Effector CD4-positive, alpha-beta T cell (primary cell): Measurements from ENCODE around the gene RSBN1.
A peak's percentile ranks its signal among the peaks of the same experiment; 100 is the strongest.
"Not testable (repeated sequence)": the region's sequence is repeated elsewhere in the genome, so short reads cannot be mapped to it uniquely, and the experiment has no call there.

ENCODE experiments used
- DNase-seq: peaks from one replicate; pipeline ENCODE4 v3.0.0-alpha.2; 2020
- total RNA-seq: gene quantifications from one replicate; lab custom pipeline; 2026; lab: John Stamatoyannopoulos, UW

Gene RSBN1
- 167 reads per million, percentile 90 among the genes with 10 or more reads in this experiment for total RNA-seq

DNA sequence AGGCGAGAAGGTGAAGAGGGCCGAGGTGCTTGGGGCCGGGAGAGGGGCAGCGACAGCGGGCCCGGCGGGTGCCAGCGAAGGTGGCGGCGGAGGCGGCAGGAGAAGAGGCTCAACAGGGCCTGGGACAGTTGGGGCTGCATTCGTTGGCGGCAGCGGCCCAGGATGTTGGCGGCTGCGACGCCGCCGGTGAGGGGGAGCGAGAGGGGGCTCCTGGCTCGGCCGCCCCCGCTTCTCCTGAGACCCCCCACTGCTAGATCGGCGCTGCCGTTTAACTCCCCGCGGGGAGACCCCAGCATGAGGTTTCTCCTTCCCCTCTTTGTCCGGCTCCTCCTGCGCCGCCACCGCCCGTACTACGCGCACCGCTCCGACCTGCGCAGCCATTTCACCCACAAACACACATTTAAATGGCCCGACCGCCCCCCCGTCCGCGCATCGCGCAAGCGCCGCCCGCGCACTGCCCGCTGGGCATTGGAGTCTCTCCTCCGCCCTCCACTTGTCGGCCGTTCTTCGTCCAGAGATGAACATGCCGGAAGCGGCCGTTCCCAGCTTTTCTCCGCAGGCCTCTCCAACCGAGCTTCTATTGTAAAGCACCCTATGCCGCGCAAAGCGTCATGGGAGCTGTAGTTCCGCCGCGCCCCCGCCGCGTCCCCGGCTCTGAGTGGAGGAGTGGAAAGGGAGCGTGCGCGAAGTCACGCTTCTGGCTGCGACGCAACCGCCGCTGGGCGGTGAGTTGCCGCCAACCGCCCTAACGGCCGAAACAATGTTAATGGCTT, at the start of gene RSBN1:
RSBN1 (minus strand) TSS at position 589 of the 773 bp plus-strand sequence; CDS start at position 525, 64 bp downstream.
- DNase-seq = peak; percentile 98

DNA sequence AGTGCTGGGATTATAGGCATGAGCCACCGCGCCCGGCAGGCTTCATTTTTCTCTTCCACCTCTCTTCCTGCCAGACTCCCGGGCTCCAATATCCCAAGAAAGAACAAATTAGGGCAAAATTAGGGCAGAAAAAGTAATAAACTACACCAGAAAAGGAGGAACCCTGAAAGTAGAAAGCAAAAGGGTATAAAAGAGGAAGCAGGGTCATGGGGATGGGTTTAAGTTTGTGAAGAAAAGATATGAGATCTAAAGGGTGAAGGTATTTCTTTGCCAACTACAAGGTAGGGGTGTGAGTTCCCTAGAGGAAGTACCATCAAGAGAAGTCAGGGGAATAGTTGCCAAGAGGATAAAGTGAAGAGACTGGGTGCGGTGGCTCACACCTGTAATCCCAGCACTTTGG, 49.4 kb upstream of the RSBN1 start:
- DNase-seq = no peak

DNA sequence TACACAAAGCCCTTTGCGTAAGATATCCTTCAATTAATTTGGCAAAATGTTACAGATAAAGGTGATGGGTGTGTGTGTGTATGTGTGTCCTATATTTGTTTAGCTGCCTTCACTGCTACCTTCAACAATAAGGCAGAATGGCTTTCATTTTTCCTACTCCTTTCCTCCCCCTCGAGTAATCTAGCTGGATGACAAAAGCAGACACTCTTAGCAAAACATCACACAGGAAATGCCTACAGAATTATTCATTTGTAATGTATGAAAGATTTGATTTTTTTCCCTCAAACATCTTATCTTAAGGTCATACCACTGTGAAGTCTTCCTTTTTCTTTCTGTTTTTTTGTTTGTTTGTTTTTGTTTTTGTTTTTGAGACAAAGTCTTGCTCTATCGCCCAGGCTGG, 48.6 kb upstream of the RSBN1 start:
- DNase-seq = no peak

DNA sequence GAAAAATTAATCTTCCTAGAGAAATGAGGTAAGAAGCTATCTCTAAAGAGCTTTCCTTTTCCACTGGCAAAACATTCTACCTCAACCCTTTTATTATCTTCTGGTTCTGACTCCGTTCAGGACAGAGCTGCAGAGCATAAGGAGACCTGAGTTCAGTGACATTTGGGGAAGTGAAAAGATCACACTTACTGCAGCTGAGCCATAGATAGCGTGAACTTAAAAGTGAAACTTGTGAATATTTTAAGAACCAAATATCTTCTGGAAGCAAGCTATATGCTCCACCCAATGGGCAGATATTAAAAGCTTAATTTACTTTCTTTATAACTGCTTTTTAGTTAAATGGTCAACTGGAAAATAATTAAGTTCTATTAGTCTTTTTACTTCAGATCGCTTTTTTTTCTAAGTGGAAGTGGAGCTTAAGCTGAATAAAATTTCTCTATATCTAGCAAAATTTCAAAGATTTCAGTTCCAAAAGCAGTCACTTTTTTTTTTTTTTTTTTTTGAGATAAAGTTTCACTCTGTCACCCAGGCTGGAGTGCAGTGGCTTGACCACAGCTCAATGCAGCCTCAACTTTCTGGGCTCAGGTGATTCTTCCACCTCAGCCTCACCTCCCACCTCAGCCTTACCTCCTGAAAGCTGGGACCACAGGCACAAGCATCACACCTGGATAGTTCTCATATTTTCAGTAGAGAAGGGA, 47.4 kb upstream of the RSBN1 start:
- DNase-seq = no peak

DNA sequence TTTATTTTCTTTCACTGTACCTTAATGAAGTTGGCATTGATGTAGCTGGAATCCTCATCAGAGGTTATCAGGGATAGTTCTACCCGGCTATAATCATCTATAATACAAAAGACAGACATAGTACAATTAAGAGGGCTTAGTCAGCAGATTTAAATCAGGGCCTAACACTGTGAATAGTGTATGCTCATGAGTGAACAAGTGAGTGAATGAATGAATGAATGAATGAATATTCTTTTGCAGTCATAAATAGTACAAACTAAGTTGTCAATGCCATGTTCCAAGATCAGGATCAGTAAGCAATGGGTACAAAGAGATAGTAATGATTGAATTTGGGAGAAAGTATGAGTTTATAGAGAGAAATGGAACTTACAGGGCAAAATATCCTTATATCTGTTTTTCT, 46.7 kb upstream of the RSBN1 start:
- DNase-seq = no peak

DNA sequence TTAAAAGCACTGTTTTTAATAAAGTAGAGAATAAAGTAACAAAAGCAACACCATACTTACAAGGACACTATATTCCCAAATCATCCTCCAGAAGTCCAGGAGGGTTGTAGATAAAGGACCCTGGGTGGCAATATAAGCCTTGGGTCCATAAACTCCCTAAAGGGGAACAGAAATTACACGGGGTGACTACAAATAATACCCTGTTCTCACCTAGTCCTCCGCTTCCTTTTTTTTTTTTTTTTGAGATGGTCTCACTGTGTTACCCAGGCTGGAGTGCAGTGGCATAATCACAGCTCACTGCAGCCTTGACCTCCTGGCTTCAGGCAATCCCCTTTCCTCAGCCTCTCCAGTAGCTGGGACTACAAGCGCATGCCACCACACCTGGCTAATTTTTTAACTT, 46.1 kb upstream of the RSBN1 start:
- no peak for DNase-seq

DNA sequence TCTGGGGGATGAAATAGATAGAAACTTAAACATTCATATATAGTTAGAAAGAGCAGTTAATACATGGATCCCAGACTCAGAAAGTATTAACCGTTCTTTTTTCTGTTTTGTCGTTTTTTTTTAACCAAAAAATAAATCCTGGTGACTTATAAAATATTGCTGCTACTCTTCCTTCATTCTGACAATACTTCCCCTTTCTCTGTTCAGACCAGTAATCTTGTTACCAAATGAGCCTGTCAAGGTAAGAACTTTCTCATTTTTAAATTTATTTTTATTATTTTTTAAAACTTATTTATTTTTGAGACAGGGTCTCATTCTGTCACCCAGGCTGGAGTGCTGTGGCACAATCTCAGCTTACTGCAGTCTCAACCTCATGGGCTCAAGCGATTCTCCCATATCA, 45.5 kb upstream of the RSBN1 start:
- no peak for DNase-seq

DNA sequence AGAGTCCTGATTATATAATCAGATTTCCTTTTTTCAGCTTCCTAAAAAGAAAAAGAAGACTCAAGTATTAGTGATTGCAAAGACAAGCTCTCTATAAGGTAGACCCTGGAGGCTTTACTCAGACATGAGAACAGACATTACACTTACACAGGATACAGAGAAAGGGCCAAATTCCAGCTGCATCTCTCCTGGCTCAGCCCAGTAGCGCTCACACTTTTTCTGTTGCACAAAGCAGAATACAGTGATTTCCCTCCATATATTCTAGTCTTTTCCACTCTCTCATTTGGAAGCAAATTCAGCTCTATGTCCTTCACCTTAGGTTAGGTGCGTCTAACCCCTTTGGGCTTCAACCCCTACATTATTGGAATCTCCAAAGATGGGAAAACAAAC, 44.1 kb upstream of the RSBN1 start:
- DNase-seq = no peak

DNA sequence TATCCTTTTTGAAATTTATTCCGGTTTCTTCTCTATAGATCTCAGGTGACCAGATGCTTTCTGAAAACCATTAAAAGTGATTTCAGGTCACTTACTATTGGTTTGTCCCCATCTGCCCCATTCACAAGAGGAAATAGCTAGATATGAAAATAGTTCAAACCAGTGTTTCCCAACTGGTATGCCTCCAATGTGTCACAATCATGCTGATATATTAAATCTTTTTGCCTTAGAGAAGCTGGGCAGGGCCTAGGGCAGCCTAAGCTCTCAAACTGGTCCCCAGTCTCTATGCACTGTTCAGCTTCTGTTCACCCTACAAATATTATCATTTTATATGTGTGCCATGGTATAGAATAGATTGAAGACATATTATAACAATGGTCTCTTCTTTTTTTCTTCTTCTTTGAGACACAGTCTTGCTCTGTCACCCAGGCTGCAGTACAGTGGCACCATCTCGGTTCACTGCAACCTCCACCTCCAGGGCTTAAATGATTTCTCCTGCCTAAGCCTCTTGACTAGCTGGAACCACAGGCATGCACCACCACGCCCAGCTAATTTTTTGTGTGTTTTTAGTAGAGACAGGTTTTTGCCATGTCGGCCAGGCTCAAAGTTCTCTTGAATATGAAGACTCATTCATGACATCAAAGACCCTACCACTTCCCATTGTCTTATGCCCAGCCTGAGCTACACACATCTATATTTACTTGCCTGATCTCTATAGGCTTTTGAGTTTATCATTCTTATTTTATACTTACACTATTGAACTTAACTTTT, 43.5 kb upstream of the RSBN1 start:
- DNase-seq = no peak

DNA sequence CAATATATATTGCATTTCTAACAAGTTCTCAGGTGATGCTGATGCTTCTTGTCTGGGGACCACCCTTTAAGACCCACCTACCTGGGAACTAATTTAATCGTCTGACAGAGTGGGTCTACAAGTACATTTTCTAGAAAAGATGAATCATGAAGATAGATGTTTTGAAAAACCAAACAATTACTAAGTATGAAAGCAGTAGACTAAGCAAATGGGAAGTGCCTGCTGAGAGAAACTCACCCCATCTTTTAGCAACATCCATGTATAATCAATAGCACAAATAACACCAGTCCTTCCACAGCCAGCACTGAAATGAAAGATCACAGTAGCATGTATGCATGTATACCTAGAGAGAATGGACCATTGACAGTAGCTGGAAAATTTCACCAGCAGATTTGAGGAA, 42.0 kb upstream of the RSBN1 start:
- no peak for DNase-seq

DNA sequence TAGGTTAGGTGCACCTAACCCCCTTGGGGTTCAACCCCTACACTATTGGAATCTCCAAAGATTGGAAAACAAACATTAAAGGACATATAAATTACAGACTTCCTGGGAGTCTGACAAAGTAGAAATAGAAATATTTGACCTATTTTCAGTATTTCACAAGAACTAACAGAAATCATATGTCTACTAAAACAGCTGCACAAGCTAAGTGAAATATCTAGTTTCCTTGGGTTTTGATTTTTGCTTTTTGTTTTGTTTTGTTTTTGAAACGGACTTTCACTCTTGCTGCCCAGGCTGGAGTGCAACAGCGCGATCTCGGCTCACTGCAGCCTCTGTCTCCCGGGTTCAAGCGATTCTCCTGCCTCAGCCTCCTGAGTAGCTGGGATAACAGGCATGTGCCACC, 40.4 kb upstream of the RSBN1 start:
- DNase-seq = not testable (repeated sequence)

DNA sequence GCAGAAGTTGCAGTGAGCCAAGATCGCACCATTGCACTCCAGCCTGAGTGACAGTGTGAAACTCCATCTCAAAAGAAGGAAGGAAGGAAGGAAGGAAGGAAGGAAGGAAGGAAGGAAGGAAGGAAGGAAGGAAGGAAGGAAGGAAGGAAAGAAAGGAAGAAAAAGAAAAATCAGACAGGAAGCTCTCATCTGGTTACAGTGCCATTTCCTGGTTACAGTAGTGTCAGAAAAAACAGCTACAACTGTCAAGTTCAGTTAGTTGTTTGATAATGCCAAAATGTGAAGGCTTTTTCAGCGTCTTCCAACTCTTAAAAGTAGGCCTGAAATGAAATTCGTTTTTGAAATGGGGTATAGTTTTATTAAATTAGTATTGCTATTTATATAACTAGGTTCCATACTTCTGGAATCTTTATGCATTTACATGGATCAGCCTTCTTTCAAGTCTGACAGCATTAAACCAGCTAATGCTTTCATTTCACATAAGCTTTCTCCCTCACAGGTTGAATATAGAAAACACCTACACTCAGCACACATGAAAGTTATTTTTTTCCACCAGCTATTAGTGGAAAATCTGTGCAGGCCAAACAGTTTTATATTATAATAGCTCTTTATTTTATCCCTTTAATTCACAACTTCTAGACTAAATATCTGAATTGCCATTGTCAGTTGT, 38.0 kb upstream of the RSBN1 start:
- no peak for DNase-seq

DNA sequence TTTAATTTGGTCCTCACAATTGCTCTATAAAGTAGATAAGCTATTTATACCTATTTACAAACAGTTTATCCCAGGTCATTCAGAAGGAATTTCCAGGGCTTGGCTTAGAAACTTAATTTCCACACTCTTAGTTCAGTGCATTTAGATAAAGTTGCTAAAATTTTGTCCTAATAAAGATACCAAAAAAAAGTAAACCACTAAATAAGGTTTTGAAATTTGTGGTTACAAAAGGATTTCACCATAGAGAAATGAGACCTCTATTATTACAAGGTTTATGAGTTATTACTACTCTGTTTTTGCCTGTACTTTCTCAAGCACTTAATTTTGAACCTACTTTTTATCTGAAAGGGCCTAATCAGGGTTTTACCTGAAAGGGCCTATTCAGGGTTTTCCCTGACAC, 36.8 kb upstream of the RSBN1 start:
- no peak for DNase-seq

DNA sequence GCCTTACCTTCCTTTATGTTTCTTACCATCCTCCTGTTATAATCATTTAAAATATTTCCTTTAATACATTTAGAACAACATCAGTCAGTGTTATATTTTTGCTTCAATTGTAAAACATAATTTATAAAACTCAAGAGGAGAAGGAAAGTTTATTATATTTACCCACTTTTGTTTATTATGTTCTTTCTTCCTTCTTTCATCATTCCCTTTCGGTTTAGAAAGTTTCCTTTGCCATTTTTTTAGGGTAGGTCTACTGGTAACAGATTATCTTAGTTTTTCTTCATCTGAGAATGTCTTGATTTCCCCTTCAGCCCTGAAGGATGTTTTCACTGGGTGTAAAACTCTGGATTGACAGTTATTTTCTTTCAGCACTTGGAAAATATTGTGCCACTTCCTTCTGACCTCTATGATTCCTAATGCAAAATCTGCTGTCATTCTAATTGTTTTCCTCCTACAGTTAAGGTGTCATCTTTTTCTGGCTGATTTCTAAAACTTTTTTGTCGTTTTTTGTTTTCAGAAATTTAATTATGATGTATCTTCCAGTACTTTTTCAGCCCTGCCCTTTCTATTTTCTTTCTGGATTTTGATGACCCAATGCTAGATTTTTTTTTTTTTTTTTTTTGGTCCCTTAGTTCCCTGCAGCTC, 34.2 kb upstream of the RSBN1 start:
- DNase-seq = no peak

DNA sequence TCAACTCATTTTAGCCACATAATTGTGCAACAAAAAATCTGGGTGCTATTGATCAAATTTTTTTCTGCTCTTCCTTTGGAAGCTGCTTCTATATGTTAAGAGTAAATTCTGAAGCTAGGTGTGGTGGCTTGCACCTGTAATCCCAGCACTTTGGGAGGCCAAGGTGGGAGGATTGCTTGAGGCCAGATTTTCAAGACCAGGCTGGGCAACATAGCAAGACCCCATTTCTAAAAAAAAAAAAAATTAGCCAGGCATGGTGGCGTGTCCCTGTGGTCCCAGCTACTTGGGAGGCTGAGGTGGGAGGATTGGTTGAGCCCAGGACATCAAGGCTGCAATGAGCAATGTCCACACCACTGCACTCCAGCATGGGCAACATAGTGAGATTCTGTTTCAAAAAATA, 24.3 kb upstream of the RSBN1 start:
- no peak for DNase-seq

DNA sequence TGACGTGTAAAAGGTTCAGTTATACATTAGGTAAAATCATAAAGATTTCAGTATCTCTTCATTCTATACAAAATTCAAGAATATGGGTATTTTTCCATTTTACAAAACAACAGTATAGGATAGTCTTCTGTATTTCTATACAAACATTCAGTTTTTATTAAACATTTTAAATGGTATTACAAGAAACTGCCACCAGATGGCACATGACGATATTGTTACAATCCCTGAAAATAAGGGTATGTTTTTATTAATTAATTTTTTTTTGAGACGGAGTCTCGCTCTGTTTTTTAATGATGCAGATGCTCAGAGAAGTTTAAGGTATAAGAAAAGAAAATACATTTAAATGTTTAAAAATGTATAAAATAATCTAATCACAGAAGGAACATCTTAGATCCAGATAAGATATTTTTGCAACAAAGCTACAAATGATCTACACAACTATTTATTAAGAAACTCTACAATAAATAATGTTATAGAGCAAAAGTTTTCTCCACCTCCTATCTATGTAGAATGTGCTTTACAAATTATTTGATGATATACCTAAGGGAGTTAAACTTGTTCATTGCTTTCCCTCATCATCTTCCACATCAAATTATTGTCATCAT, 23.5 kb upstream of the RSBN1 start:
- peak; percentile 32 for DNase-seq

DNA sequence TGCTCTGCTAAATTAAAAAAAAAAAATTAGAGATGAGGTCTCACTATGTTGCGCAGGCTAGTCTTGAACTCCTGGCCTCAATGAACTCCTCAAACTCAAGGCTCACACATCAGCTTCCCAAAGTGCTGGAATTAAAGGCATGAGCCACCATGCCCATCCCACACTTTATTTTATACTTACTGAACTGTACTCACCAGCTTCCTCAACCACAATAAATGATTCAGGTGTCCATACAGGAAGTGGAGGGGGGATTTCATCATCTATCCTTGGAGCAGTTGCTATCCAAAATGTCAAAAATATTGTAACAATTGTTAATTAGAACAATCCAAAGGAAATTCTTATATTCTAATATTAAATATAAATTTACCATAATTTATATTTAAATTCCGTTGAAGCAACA, 22.4 kb upstream of the RSBN1 start:
- DNase-seq = no peak

DNA sequence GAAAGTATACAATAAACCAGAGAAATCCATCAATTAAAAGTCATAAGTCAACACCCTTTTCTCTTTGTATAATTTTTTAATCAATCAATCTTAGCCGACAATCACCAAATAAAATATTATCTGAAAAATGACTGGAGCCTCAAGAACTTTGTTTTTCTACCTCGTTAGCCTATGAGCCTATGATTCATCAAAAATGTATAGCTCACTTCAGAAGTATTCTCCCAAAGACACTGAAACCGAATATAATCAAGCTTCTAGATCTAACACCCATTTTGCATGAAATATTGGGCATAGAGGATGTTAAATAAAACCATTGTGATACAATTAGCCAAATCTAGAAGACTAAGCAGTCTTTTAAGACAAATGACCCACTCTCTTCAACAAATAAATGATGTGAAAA, 17.8 kb upstream of the RSBN1 start:
- DNase-seq = no peak

DNA sequence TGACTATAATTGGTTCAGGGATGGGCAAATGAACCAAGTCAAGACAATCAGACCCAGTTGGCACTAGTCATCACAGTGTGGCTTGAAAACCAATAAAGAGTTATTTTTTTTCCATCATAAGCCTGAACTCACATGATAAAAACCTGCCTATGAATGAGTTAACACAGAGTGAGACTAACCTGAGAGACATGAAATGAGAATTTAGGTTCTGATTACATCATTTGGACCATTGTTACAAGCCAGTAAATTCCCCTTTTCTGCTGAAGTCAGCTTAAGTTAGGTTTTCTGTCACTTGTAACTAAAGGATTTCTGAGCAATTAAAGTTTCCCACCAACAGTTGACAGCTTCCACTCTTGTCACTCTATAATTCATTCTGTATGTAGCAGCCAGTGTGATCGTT, 9.6 kb upstream of the RSBN1 start:
- no peak for DNase-seq

DNA sequence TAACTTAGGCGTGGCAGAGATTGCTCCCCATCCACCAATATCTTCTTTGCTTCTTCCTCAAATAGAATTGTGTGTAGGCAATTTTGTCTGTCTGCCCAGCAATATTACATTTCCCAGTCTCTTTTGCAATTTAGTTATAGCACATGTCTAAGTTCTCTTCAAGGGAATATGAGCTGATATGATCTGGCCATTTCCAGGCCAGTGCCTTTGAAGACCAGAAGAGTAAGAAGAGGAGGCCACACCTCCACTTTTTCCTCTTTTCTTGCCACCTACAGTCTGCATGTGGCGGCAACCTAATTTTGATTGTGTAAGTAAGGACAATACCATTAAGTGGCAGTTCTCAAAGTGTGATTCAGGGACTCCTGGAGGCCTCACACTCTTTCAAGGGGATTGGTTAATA, 6.3 kb upstream of the RSBN1 start:
- DNase-seq = no peak

DNA sequence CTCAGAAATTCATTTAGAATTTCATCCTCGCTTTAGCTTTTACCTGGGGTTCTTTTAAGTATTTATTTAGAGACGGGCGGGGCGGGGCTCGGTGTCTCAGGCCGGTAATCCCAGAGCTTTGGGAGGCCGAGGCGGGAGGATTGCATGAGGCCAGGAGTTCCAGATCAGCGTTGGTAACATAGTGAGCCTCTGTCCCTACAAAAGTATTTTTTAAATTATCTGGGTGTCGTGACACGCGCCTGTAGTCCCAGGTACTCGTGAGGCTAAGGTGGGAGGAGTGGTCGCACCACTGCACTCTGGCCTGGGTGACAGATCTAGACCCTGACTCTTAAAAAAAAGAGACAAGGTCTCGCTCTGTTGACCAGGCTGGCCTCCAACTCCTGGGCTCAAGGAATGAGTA, 942 bp upstream of the RSBN1 start:
- no peak for DNase-seq

DNA sequence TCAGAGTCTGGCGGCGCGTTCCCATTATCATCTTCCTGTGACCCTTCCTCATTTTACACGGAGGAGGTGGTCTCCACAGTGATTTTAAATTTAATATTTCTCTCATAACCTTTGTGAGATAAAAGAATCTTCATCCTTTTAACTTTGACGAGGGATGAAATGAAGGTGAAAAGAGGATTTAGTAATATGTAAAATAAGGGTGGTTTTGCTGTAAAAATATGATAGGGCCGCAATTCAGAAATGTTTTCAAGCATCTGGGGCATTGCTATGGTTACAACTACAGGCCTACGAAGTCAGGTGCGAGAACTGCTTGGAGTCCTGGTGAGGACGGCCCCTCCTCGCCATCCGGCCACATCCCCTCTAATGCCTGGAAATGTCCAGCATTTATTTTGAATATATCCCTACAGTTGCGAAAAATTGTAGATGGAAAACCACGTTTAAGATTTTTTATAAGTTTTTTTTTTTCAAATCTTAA, 422 bp upstream of the RSBN1 start:
- peak; percentile 3 for DNase-seq
